GM20431 (cell line): ENCODE measurements around the gene IMMP2L.
"Not testable (repeated sequence)": the region's sequence is repeated elsewhere in the genome, so short reads cannot be mapped to it uniquely, and the experiment has no call there.

ENCODE experiments used
- in situ Hi-C: fragments of 300-500 bp; cut with MseI, MboI; formaldehyde crosslinking; loops from one replicate; pipeline ENCODE4 v1.15.0; 2020; ENCODE audit warnings: low sequenced_read_pairs; ENCODE audit not compliant: unreplicated experiment

IMMP2L gene

GRCh38 chr7:111474723-111475418 lies 87.4 kb downstream of the IMMP2L start:
- in situ Hi-C loops, result loop anchor here (25.0 kb wide), 1 partner anchor 388 kb away; the partner anchor contains the start of gene LRRN3

DNA sequence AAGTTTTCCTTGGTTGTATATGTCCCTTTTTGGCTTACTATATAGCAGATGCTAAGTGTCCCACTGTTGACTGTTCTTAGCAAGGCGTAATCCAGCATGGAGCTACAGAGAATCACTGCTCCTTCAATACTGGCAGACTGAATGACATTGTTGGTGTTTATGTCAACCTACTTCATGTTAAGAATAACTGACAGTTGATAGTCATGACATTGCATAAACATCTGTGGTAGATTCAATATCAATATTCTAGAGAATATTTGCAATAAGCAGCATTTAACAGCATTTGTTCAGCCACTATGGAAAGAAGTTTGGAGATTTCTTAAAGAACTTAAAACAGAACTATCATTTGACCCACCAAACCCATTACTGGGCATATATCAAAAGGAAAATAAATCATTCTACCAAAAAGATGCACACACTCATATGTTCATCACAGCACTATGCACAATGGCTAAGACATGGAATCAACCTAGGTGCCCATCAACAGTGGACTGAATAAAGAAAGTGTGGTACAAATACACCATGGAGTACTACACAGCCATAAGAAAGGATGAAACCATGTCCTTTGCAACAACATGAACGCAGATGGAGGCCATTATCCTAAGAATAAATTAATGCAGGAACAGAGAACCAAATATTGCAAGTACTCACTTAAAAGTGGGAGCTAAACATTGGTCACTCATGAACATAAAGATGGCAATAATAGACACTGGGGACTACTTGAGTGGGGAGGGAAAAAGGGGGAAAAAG lies 88.7 kb downstream of the IMMP2L start:
- in situ Hi-C loops, result no loop called here

GRCh38 chr7:111470998-111471397 lies 91.3 kb downstream of the IMMP2L start:
- in situ Hi-C loops, result no loop called here

GRCh38 chr7:111469894-111470293 lies 92.4 kb downstream of the IMMP2L start:
- in situ Hi-C loops, result not testable (repeated sequence)

- in situ Hi-C loops, result not testable (repeated sequence)
These were observed 96.5 kb downstream of the IMMP2L start for GRCh38 chr7:111465774-111466173.

- in situ Hi-C loops, result no loop called here
These were observed 101.6 kb downstream of the IMMP2L start for GRCh38 chr7:111460695-111461094.

DNA sequence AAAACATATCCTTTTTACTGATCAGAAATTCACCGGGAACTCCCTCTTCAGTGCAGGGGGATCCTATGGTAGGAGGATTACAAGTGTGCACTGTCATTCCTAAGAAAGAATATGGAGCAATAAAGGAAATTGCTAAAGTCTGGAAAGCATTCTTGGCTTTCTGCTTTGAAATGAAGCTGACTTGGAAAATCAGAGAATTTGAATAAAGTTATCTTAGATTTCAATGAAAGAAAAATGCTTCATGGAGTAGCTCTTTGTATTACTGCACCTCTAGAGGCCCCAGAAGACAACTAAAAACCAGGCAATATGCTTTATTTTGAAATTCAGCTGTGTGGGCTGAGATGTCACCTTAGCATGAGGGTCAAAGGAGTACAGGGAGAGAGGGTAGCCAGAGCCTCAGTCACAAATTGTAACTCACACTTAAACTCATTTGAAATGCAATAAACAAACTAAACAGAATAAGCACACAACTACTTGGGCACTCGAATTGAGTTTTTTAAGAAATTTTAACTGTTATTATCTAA lies 102.5 kb downstream of the IMMP2L start:
- in situ Hi-C loops, result no loop called here

- in situ Hi-C loops, result no loop called here
These were observed 103.1 kb downstream of the IMMP2L start for GRCh38 chr7:111459065-111459756.

GRCh38 chr7:111450705-111451104 lies 111.6 kb downstream of the IMMP2L start:
- in situ Hi-C loops, result not testable (repeated sequence)

GRCh38 chr7:111447502-111447901 lies 114.8 kb downstream of the IMMP2L start:
- in situ Hi-C loops, result not testable (repeated sequence)

GRCh38 chr7:111439977-111440376 lies 122.3 kb downstream of the IMMP2L start:
- in situ Hi-C loops, result no loop called here

GRCh38 chr7:111438369-111439289 lies 123.7 kb downstream of the IMMP2L start:
- in situ Hi-C loops, result no loop called here

DNA sequence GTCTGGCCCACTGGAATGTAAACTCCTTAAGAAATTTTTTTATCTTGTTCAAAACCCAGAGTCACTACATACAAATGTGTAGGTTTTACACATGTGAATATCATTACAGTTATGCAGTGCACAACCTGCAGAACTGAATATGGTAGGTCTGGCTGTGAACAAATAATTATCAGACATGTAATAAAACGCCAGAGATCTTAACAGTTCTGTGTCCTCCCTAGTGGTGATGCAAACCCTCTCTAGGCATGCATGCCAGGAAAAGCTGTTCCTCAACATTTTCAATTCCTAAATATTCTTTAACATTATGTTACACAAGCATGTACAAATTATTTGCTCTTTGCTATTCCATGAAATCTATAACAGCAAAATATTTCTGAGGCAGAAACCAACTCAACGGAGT lies 124.6 kb downstream of the IMMP2L start:
- in situ Hi-C loops, result no loop called here

GRCh38 chr7:111436608-111437007 lies 125.7 kb downstream of the IMMP2L start:
- in situ Hi-C loops, result no loop called here

- in situ Hi-C loops, result no loop called here
These were observed 128.9 kb downstream of the IMMP2L start for GRCh38 chr7:111433426-111433825.

DNA sequence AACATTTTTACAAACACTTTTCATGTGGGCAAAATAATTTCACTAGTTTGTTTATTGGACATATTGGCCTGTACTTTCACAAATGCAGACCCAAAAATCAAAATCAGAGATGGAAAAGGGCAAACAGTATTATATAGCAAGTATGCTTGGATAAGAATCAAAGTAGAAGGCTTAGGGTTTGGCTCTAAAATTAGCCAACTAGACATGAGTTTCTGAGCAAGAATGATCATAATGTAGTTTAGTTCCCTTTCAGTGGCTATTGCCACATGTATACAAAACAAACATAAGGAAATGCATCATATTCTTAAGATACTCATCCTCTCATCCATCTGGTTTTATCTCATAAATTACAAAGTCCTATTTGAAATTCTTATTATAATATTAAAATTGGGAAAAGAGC lies 132.5 kb downstream of the IMMP2L start:
- in situ Hi-C loops, result no loop called here

- in situ Hi-C loops, result no loop called here
These were observed 137.5 kb downstream of the IMMP2L start for GRCh38 chr7:111424768-111425167.

GRCh38 chr7:111414374-111414773 lies 147.9 kb downstream of the IMMP2L start:
- in situ Hi-C loops, result no loop called here

DNA sequence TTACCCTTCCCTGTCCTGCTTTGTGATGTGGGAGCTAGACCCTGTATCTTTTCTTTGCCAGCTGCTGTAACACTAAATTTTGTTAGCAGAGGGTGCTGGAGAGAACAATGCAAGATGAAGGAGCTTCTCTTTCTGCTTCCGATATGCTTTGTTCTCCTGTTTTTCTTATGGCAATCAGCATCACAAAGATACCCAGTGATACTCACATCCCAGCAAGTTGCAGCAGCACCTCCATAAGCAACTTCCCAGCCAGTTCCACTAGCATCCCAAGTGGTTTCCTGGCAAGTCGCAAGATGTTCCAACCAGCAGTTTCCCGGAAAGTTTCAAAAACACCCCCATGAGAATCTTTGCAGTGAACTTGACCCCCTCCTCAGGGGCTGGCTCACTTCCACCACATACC lies 148.6 kb downstream of the IMMP2L start:
- in situ Hi-C loops, result no loop called here

DNA sequence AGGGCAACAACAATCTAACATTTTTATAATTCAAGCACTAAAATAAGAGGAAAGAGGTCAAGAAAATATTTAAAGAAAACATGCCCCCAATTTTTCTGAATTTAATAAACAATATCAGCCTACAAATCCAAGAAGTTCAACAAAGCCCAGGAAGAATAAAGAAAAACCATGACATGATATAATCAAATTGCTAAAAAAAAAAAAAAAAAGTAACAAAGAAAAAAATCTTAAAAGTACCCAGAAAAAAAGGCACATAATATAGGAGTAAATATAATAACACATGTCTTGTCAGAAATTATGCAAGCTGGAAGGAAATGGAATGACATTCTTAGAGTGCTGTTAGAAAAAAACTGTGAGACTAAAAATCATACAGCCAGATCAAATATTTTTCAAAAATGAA lies 151.4 kb downstream of the IMMP2L start:
- in situ Hi-C loops, result no loop called here
